T-helper 1 cell (primary cell): ENCODE results near the gene KCNK10.

Experiments
- DNase-seq, 5 donors: peaks; one replicate each; pipeline ENCODE4 v3.0.0-alpha.2; 2012 to 2020

The KCNK10 gene

GRCh38 chr14:88168498-88169165 lies 154.4 kb downstream of the KCNK10 start:
- DNase-seq: peak in 4 of 5 donors; percentile 31 to 54 (median 41)

GRCh38 chr14:88168025-88168424 lies 155.0 kb downstream of the KCNK10 start:
- no peak for DNase-seq

DNA sequence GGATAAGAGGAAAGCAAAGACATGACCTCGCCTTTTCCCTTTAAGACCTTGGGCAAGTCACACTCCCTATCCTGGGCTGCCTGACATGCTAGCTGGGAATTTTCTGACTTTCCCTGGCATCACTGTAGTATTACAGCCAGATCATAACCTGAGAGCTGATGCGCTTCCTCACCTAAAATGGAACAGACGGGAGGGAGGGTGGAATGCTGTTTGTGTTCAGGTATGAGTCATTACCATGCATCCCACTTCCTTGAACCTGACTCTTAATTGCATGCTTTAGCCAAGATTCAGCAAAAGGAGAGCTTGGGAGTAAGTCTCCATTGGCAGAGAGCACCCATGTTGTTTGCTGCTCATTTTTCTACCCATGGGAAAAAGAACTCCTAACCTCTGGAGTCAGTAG lies 156.5 kb downstream of the KCNK10 start:
- DNase-seq: no peak

DNA sequence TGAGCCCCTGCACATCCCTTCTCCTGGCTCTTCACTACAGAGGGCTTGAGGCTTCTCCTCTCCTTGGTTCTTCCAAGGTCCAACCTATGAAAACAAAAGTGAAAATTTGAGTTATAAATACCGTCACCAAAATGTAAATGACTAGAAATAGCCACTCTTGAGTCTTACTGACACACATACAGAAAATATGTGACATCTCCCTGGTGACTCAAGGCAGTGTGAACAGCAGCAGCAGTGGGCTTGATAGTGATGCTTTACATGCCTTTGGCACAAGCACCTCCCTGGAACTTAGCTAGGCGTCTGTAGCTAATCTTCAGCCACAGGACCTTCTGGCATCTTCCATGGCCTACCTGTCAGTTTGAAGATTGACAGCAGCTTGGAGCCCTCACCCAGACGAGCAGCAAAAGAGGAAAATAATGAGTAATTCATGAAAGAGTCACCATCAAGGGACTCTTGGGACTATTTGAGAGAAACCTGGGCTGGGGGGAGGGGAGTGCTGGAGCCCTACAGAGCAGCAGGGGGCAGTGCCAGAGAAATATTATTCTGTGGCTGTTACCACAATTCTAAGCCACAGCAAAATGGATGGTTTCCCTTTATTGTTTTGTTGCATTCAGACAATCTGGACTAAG lies 158.0 kb downstream of the KCNK10 start:
- no peak for DNase-seq

GRCh38 chr14:88163731-88164255 lies 159.3 kb downstream of the KCNK10 start:
- DNase-seq: peak in 1 of 5 donors; percentile 10

- no peak for DNase-seq
Observed at GRCh38 chr14:88156127-88156526, 166.9 kb downstream of the KCNK10 start.

- no peak for DNase-seq
Observed at GRCh38 chr14:88154926-88155325, 168.1 kb downstream of the KCNK10 start.

DNA sequence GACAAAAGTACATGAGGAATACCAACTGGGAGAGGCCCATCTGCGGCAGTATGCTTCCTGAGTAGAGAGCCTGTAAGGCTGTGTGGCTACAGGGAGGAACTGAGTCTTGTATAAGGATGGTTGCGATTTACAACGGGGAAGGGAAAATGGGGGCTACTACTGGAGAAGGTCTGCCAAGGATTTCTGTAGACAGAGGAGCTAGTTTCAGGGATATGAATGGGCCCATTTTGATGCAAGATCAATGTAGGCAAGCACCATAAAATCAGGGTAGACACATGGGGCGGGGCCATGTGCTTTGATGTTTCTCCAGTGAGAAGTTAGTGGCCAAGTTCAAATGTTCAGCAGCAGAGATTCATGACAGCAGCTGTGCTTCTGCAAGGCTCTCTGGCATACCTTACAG lies 168.7 kb downstream of the KCNK10 start:
- no peak for DNase-seq

DNA sequence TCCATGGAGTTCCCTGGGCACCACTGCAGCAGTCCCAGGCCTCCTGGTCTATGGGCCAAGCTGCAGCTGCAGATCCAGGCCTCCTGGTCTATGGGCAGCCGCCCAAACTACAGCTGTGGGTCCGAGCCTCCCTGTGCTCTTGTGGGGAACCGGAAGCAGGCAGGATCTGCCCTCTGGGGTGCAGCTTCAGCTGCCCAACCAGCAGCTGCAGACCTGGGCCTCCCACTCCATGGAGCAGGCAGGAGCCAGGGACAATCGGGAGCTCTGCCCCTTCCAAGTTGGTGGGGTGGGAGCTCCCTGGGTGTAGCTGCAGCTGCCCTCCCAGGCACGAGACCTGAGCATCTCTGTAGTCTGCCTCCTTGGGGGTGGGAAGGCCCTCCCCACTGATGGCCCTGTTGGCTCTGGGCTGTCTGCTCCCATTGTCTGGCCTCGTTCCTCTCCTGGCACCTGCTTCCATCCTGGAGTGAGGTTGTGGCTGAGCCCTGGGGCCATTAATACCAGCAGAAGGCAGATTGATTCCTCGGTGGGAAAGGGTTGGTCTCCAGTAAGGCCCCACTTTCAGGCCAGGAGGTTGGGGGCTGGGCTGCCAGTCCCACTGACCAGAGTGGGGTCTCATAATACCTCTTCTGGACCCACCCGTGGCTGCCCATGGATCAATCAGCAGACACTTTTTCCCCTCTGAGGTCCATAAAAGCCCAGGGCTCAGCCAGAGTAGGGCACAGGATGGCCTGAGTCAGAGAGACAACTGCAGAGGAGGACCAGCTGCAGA lies 176.0 kb downstream of the KCNK10 start:
- no peak for DNase-seq

GRCh38 chr14:88143810-88144209 lies 179.3 kb downstream of the KCNK10 start:
- DNase-seq: no peak

DNA sequence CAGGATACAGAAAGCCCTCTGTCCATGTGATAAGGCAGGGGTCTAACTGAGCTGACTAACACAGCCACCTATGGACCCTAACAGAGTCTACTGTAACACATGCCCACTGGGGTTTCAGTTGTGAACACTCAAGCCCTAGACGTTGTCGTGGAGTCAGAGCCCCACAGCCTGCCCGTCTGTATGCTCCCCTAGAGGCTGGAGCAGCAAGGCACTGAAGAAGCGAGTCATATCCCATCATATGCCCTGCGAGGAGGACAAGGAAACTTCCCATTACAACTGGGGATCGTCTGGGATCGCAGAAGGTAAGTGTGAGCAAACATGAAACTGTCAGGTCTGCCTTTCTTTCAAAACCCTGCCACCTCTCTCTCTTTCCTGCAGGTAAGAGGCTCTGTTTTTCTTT lies 180.1 kb downstream of the KCNK10 start:
- DNase-seq: no peak

DNA sequence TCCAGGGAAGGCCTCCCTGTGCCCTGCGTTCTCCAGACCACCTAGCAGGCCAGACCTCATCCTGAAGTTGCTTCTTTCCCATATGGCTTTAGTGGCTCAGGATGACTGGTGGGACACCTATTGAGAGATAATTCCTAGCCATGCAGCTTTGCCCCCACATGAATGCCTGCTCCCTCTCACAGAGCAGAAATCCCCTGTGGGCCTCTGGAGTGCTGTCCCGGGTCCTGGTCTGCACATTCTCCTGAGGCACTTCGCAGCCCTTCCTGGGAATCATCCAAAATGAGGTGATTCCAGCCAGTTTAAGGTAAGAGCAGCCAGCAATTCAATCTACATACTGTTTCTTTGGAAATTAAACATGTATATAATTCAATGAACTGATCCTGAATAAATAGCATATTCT lies 182.2 kb downstream of the KCNK10 start:
- DNase-seq: no peak

- DNase-seq: no peak
Observed at GRCh38 chr14:88137327-88137726, 185.7 kb downstream of the KCNK10 start.
